Natural killer cell (primary cell): ENCODE results near the gene RASAL1. TPM values are rescaled to one million over a fixed set of nuclear protein-coding genes. Genes with fewer than 3 reads are reported as not detected.

Source experiments
- ATAC-seq, 3 donors: fragments of 150-1000 bp in 2 of 3; fragments of 200-7000 bp in 1 of 3; cut with Tn5 transposase; 1 replicate in 1 of 3; 2 replicates in 2 of 3; pipeline ENCODE4 v1.10.0; 2021; ENCODE audit warnings: mild to moderate bottlenecking in 2 of 3, moderate library complexity in 2 of 3
- DNase-seq, 2 donors: peaks; one replicate each; pipeline versions ENCODE4 v3.0.0 to v3.0.0-alpha.2; 2013 to 2021; ENCODE audit warnings: mixed read lengths in 1 of 2
- H3K27ac ChIP-seq: one replicate; pipeline ENCODE4 v1.5.1; 2013; ENCODE audit warnings: mild to moderate bottlenecking, low read length
- H3K27me3 ChIP-seq: one replicate; pipeline ENCODE4 v1.6.1; 2013; ENCODE audit warnings: low read length; ENCODE audit not compliant: control insufficient read depth, insufficient read depth
- H3K36me3 ChIP-seq: one replicate; pipeline ENCODE4 v1.6.1; 2013; ENCODE audit warnings: low read length; ENCODE audit not compliant: control insufficient read depth, insufficient read depth
- H3K4me1 ChIP-seq: one replicate; pipeline ENCODE4 v1.6.1; 2013; ENCODE audit warnings: low read length; ENCODE audit not compliant: control insufficient read depth, insufficient read depth
- H3K4me3 ChIP-seq: one replicate; pipeline ENCODE4 v1.5.1; 2013; ENCODE audit warnings: low read length
- H3K9me3 ChIP-seq: one replicate; pipeline ENCODE4 v1.6.1; 2013; ENCODE audit warnings: low read length; ENCODE audit not compliant: control insufficient read depth, insufficient read depth
- H3K27ac Mint-ChIP-seq, 2 donors: one replicate each; pipeline ENCODE4 v1.8.0; 2022; ENCODE audit warnings: mild to moderate bottlenecking in 2 of 2, mixed read lengths in 2 of 2, moderate library complexity in 1 of 2
- H3K27me3 Mint-ChIP-seq, 2 donors: one replicate each; pipeline ENCODE4 v1.8.0; 2022; ENCODE audit warnings: low read depth in 2 of 2, mixed read lengths in 2 of 2
- H3K36me3 Mint-ChIP-seq: one replicate; pipeline ENCODE4 v1.8.0; 2022; ENCODE audit warnings: mixed read lengths
- H3K4me1 Mint-ChIP-seq, 2 donors: one replicate each; pipeline ENCODE4 v1.8.0; 2022; ENCODE audit warnings: mixed read lengths in 2 of 2
- H3K4me3 Mint-ChIP-seq: one replicate; pipeline ENCODE4 v1.8.0; 2022; ENCODE audit warnings: mild to moderate bottlenecking, moderate library complexity, mixed read lengths
- H3K9me3 Mint-ChIP-seq, 2 donors: one replicate each; pipeline ENCODE4 v1.8.0; 2022; ENCODE audit warnings: mixed read lengths in 2 of 2
- CTCF ChIP-seq: fragments of 200-600 bp; IDR thresholded peaks from one replicate; pipeline ENCODE4 v1.8.0; 2022; ENCODE audit warnings: antibody characterized with exemption
- WGBS: methylation state at CpG from one replicate; pipeline ENCODE4 v1.1.7; 2013; ENCODE audit warnings: missing lambda C conversion rate; ENCODE audit not compliant: insufficient coverage; 5-methylcytosine and 5-hydroxymethylcytosine counted together
- intact Hi-C: fragments of 100-400 bp; cut with micrococcal nuclease; formaldehyde crosslinking; loops from one replicate; pipeline ENCODE4 v1.14.2; 2022
- total RNA-seq, 4 donors: library from RNA; stranded (reverse); fragments of 120-200 nt in 1 of 4; gene quantifications; one replicate each; pipeline versions ENCODE4 v1.2.3 to v1.2.4, GENCODE V29; 2013 to 2022

Gene RASAL1
- total RNA-seq, 3 donors from 2014 or later (not counting 1 experiment from before 2014, with no cell fraction given): not detected

DNA sequence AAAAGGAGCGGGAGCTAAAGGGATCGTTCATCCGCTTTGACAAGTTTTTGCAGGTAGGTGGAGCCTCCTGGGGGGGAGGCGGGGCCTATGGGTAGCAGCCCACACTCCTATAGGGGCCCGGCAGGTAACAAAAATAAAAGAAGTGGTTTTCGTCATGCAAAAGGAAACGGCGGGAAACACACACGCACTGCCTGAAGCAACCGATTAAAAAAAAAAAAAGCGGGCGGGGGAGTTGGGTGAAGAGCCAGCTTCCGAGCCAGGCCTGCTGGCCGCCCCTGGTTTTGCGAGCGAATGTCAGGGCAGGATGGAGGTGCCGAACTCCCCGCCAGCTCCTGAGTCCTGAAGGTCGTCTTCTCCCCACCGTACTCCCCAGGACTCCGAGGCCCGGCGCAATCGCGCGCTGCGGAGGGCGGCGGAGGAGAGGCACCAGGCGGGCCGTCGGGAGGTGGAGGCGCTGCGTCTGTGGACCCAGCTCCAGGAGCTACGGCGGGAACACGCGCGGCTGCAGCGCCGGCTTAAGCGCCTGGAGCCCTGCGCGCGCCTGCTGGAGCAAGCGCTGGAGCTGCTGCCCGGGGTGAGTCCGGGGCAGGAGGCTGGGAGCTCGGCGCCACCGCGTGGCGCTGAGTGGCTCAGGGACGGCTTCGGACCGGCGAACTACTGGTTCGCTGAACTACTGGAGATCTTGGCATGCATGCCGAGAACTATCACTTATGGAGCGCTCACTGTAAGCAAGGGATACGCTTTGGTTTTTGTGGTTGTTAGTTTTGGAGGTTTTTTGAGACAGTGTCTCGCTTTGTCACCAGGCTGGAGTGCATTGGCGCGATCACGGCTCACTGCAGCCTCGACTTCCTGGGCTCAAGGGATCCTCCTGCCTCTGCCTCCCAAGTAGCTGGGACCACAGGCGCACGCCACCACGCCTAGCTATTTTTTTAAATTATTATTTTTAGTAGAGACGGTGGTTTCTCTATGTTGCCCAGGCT, 17.6 kb upstream of the RASAL1 start:
- Mint-ChIP-seq H3K27me3 (peaks cover 18 to 29% of the 10 kb centered on the region in 2 donors), H3K36me3 (peaks cover 9% of the 10 kb centered on the region), H3K9me3 (no peaks in the 10 kb centered on the region), H3K27ac (no peak overlapping the region), H3K4me1 (peaks cover 8 to 17% of the 10 kb centered on the region in 2 donors), H3K4me3 (peak overlapping the region; percentile 81)
- ATAC-seq (peak; percentile 48 to 65 (median 61)), DNase-seq (peak in 1 of 2 donors; percentile 84)
- intact Hi-C loops: no loop called here
- Histone ChIP-seq H3K27me3 (peaks cover 11% of the 10 kb centered on the region), H3K9me3 (no peaks in the 10 kb centered on the region), H3K36me3 (peaks cover 3% of the 10 kb centered on the region), H3K4me1 (peaks cover 32% of the 10 kb centered on the region), H3K27ac (no peak overlapping the region), H3K4me3 (peak overlapping the region; percentile 27)
- no peak for TF ChIP-seq CTCF
- WGBS: 2% methylated on average over 66 of the region's 70 CpGs

DNA sequence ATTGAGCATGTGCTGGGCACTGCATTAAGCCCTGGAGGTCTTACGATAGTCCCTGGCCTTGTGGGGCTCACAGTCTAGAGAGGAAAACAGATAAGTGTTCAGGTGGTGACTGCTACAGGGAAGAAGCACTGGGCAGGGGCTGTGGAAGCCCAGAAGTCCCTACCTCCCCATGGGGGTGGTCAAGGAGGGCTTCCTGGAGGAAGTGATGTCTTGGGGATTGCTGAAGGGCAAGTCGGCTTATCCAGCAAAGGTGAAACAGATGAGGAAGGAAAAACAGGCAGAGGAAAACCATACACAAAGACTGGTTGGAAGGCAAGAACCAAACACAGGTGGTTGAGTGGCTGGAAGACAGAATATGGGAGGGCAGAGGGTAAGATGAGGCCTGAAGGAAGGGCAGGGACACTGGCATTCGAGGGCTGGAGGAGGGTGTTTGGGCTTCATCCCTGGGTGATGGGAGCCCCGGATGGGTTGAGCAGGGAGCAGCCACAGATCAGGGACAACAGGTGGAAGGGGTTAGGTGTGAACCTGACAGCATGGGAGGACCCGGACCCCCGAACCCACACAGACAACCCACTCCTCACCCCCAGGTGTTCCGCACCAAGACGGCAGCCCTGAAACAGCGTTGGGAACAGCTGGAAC, 16.8 kb upstream of the RASAL1 start:
- no peak overlapping the region for H3K27ac Mint-ChIP-seq
- no peaks in the 10 kb centered on the region for H3K9me3 Mint-ChIP-seq
- WGBS: 27% methylated on average over 7 of the region's 9 CpGs

DNA sequence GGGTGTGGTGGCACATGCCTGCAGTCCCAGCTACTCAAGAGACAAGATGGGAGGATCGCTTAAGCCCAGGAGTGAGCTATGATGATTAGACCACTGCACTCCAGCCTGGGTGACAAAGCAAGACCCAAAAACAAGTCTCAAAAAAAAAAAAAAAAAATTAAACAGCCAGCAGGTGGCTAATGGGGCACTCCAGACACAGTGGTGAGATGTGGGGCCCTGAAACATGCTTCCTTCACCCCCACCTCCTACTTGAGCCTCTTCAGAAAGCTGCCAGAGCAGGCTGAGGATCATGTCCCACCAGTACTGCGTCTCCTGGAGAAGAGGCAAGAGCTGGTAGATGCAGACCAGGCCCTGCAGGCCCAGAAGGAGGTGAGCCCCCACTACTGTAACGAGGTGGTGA, 16.1 kb upstream of the RASAL1 start:
- no peak overlapping the region for H3K27ac ChIP-seq
- H3K27me3 ChIP-seq: peaks cover 11% of the 10 kb centered on the region
- Mint-ChIP-seq H3K4me3 (peak overlapping the region; percentile 81), H3K27me3 (peaks cover 14 to 33% of the 10 kb centered on the region in 2 donors), H3K27ac (no peak overlapping the region), H3K36me3 (peaks cover 2% of the 10 kb centered on the region), H3K9me3 (no peaks in the 10 kb centered on the region), H3K4me1 (peaks cover 8 to 17% of the 10 kb centered on the region in 2 donors)
- no peaks in the 10 kb centered on the region for H3K36me3 ChIP-seq
- H3K4me3 ChIP-seq: no peak overlapping the region
- H3K4me1 ChIP-seq: peaks cover 32% of the 10 kb centered on the region
- TF ChIP-seq CTCF: no peak
- no peaks in the 10 kb centered on the region for H3K9me3 ChIP-seq
- intact Hi-C loops: no loop called here
- no peak for ATAC-seq
- WGBS: 90% methylated on average over 3 of the region's 3 CpGs
- no peak for DNase-seq

More for the DNA sequence above, 16.8 kb upstream of the RASAL1 start:
- H3K4me1 ChIP-seq: peaks cover 32% of the 10 kb centered on the region
- DNase-seq (no peak), ATAC-seq (no peak)
- Mint-ChIP-seq H3K4me1 (peaks cover 8 to 17% of the 10 kb centered on the region in 2 donors), H3K4me3 (peak overlapping the region; percentile 81), H3K36me3 (peaks cover 9% of the 10 kb centered on the region), H3K27me3 (peaks cover 18 to 31% of the 10 kb centered on the region in 2 donors)
- H3K4me3 ChIP-seq: no peak overlapping the region
- H3K27ac ChIP-seq: no peak overlapping the region
- no peak for TF ChIP-seq CTCF
- no peaks in the 10 kb centered on the region for H3K9me3 ChIP-seq
- H3K27me3 ChIP-seq: peaks cover 11% of the 10 kb centered on the region
- intact Hi-C loops: no loop called here
- no peaks in the 10 kb centered on the region for H3K36me3 ChIP-seq
